Panc1 (cell line): Measurements from ENCODE around the gene TDRD7. TPM values are rescaled to one million over a fixed set of nuclear protein-coding genes. Genes with fewer than 3 reads are reported as not detected.

Source experiments
- ATAC-seq: fragments of 200-7000 bp; cut with Tn5 transposase; 2 replicates; pipeline ENCODE4 v1.9.1; 2020; ENCODE audit warnings: mild to moderate bottlenecking, moderate library complexity
- BruUV-seq: library from RNA; stranded (reverse); fragments of 400-500 nt; replicated peaks from 2 replicates; lab custom pipeline; 2021; lab: Mats Ljungman, UMichigan
- CTCF ChIA-PET: fragments of 300-600 bp; sonication (Branson Sonifier 250); formaldehyde crosslinking; loops from one replicate; lab custom pipeline; 2022; ENCODE audit warnings: antibody characterized with exemption; lab: Charles Lee
- POLR2A ChIA-PET: fragments of 300-600 bp; sonication (Branson Sonifier 250); formaldehyde crosslinking; loops from one replicate; lab custom pipeline; 2022; ENCODE audit warnings: antibody characterized with exemption; lab: Charles Lee
- DNase-seq: peaks from one replicate; pipeline ENCODE4 v3.0.0-alpha.2; 2010; ENCODE audit warnings: low read depth, low spot score
- H3K27ac ChIP-seq: 2 replicates; pipeline ENCODE4 v1.5.1; 2011; ENCODE audit warnings: mild to moderate bottlenecking, low read length, inconsistent platforms
- H3K27me3 ChIP-seq: fragments of 200-500 bp; sonication (Bioruptor generic); 2 replicates; pipeline ENCODE4 v1.6.0; 2014; ENCODE audit warnings: low read length, inconsistent platforms; ENCODE audit not compliant: control insufficient read depth, insufficient read depth
- H3K36me3 ChIP-seq: fragments of 200-500 bp; sonication (Bioruptor generic); 2 replicates; pipeline ENCODE4 v1.5.1; 2014; ENCODE audit warnings: inconsistent platforms, mild to moderate bottlenecking, low read length, moderate library complexity; ENCODE audit not compliant: control insufficient read depth, insufficient read depth
- H3K4me1 ChIP-seq: 2 replicates; pipeline ENCODE4 v1.5.1; 2011; ENCODE audit warnings: inconsistent platforms, mild to moderate bottlenecking, low read length, moderate library complexity; ENCODE audit not compliant: control insufficient read depth, insufficient read depth
- H3K4me3 ChIP-seq, 2 experiments: 2 replicates each; pipeline ENCODE4 v1.5.1; 2011 to 2012; ENCODE audit warnings: low read depth in 2 of 2, low read length in 2 of 2, mild to moderate bottlenecking in 2 of 2, inconsistent platforms in 1 of 2, moderate library complexity in 1 of 2
- H3K9me3 ChIP-seq: fragments of 200-500 bp; sonication (Bioruptor generic); 2 replicates; pipeline ENCODE4 v1.5.1; 2014; ENCODE audit warnings: low read depth, mild to moderate bottlenecking, inconsistent platforms, low read length, moderate library complexity; ENCODE audit not compliant: control insufficient read depth, insufficient read depth
- POLR2AphosphoS5 ChIP-seq: IDR thresholded peaks from 2 replicates; pipeline ENCODE4 v1.6.1; 2012; ENCODE audit warnings: mild to moderate bottlenecking, low read depth, low read length, moderate library complexity
- SIN3A ChIP-seq: IDR thresholded peaks from 2 replicates; pipeline ENCODE4 v1.6.1; 2012; ENCODE audit warnings: low read depth, mild to moderate bottlenecking, low read length, moderate library complexity, borderline replicate concordance; ENCODE audit not compliant: insufficient read depth
- TCF7L2 ChIP-seq: IDR thresholded peaks from 2 replicates; pipeline ENCODE4 v1.6.1; 2011; ENCODE audit warnings: mild to moderate bottlenecking, low read depth, low read length, inconsistent platforms
- in situ Hi-C: cut with HindIII; loops from 2 replicates; pipeline ENCODE4 v1.10.0; 2016; ENCODE audit warnings: low sequenced_read_pairs, low pct_unique_long_range_greater_than_20kb
- intact Hi-C: fragments of 100-400 bp; cut with micrococcal nuclease; formaldehyde crosslinking; loops from one replicate; pipeline ENCODE4 v1.10.0; 2022; ENCODE audit not compliant: unreplicated experiment
- total RNA-seq: library from RNA; stranded (reverse); gene quantifications from one replicate; pipeline ENCODE4 v1.2.1, GENCODE V29; 2021; ENCODE audit not compliant: unreplicated experiment
- TF ChIP-seq, protein P1 (sequence below), 2 experiments: IDR thresholded peaks; 2 replicates each; pipeline ENCODE4 v1.6.1; 2011 to 2012; ENCODE audit warnings: low read depth in 2 of 2, control low read depth in 1 of 2, low read length in 1 of 2, mild to moderate bottlenecking in 1 of 2, moderate library complexity in 1 of 2; ENCODE audit not compliant: insufficient read depth in 1 of 2
- TF ChIP-seq, protein P2 (sequence below): fragments of 450-650 bp; IDR thresholded peaks from 2 replicates; pipeline ENCODE4 v1.5.1; 2017; ENCODE audit warnings: mild to moderate bottlenecking

Gene TDRD7
- total RNA-seq, 1 experiment from 2014 or later = 10.6 TPM

- ATAC-seq = no peak
- no TSS peak for BruUV-seq
- intact Hi-C loops = no loop called here
- Histone ChIP-seq H3K4me3 (no peak overlapping the region), H3K27me3 (no peaks in the 10 kb centered on the region), H3K27ac (no peak overlapping the region), H3K36me3 (no peaks in the 10 kb centered on the region), H3K9me3 (no peaks in the 10 kb centered on the region), H3K4me1 (no peaks in the 10 kb centered on the region)
- in situ Hi-C loops = no loop called here
- POLR2A ChIA-PET = no interaction called here
- no peak for DNase-seq
- TF ChIP-seq, protein P1, sequence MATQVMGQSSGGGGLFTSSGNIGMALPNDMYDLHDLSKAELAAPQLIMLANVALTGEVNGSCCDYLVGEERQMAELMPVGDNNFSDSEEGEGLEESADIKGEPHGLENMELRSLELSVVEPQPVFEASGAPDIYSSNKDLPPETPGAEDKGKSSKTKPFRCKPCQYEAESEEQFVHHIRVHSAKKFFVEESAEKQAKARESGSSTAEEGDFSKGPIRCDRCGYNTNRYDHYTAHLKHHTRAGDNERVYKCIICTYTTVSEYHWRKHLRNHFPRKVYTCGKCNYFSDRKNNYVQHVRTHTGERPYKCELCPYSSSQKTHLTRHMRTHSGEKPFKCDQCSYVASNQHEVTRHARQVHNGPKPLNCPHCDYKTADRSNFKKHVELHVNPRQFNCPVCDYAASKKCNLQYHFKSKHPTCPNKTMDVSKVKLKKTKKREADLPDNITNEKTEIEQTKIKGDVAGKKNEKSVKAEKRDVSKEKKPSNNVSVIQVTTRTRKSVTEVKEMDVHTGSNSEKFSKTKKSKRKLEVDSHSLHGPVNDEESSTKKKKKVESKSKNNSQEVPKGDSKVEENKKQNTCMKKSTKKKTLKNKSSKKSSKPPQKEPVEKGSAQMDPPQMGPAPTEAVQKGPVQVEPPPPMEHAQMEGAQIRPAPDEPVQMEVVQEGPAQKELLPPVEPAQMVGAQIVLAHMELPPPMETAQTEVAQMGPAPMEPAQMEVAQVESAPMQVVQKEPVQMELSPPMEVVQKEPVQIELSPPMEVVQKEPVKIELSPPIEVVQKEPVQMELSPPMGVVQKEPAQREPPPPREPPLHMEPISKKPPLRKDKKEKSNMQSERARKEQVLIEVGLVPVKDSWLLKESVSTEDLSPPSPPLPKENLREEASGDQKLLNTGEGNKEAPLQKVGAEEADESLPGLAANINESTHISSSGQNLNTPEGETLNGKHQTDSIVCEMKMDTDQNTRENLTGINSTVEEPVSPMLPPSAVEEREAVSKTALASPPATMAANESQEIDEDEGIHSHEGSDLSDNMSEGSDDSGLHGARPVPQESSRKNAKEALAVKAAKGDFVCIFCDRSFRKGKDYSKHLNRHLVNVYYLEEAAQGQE (IDR thresholded peaks at IDR 0.05; ENCODE audit: insufficient read depth in 1 of 2, low read depth in 2 of 2, low read length in 1 of 2) = no peak
- TF ChIP-seq SIN3A (no peak), TCF7L2 (no peak), POLR2AphosphoS5 (no peak)
- TF ChIP-seq, protein P2, sequence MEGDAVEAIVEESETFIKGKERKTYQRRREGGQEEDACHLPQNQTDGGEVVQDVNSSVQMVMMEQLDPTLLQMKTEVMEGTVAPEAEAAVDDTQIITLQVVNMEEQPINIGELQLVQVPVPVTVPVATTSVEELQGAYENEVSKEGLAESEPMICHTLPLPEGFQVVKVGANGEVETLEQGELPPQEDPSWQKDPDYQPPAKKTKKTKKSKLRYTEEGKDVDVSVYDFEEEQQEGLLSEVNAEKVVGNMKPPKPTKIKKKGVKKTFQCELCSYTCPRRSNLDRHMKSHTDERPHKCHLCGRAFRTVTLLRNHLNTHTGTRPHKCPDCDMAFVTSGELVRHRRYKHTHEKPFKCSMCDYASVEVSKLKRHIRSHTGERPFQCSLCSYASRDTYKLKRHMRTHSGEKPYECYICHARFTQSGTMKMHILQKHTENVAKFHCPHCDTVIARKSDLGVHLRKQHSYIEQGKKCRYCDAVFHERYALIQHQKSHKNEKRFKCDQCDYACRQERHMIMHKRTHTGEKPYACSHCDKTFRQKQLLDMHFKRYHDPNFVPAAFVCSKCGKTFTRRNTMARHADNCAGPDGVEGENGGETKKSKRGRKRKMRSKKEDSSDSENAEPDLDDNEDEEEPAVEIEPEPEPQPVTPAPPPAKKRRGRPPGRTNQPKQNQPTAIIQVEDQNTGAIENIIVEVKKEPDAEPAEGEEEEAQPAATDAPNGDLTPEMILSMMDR = no peak
- CTCF ChIA-PET = interaction anchor here (1.0 kb wide), 1 partner anchor 88 kb away, joined by 3 read pairs; no protein-coding TSS in a partner anchor
These were observed 26.2 kb upstream of the TDRD7 start for GRCh38 chr9:97385626-97386264.

DNA sequence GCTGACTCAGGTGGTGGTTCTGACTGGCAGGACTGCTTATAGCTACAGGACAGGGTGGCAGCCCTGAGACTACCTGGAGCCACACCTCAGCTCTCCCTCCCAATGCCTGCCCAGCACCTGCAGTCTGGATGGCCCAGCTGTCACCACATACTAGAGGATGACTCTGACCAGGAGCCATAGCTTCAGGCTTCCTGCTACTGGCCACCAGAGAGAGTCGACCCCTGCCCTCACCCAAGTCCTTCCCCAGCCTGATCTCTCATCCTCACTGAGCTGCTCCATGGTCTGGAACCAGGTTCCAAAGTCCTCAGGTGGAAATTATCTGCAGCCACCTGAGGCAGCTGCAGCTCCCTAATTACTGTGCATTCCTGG lies 25.6 kb upstream of the TDRD7 start:
- no peaks in the 10 kb centered on the region for H3K36me3 ChIP-seq
- BruUV-seq = no TSS peak
- in situ Hi-C loops (no loop called here), intact Hi-C loops (no loop called here)
- CTCF ChIA-PET = interaction anchor here (1.0 kb wide), 1 partner anchor 88 kb away, joined by 3 read pairs; no protein-coding TSS in a partner anchor
- ATAC-seq = no peak
- no peaks in the 10 kb centered on the region for H3K9me3 ChIP-seq
- H3K27me3 ChIP-seq = no peaks in the 10 kb centered on the region
- H3K4me1 ChIP-seq = no peaks in the 10 kb centered on the region
- no peak for DNase-seq
- no peak overlapping the region for H3K4me3 ChIP-seq
- POLR2A ChIA-PET = no interaction called here
- no peak overlapping the region for H3K27ac ChIP-seq
- TF ChIP-seq, protein P1 (IDR thresholded peaks at IDR 0.05; ENCODE audit: insufficient read depth in 1 of 2, low read depth in 2 of 2, low read length in 1 of 2) = no peak
- no peak for TF ChIP-seq POLR2AphosphoS5
- no peak for TF ChIP-seq SIN3A
- TF ChIP-seq, protein P2 = no peak
- TF ChIP-seq TCF7L2 = no peak
